Activated B cell treated with CpG ODN at 0.5 μM for 24 hours (primary cell): ENCODE measurements around the gene SCLY. TPM values are rescaled to one million over a fixed set of nuclear protein-coding genes. Genes with fewer than 3 reads are reported as not detected.

Source experiments
- ATAC-seq: fragments of 200-7000 bp; cut with Tn5 transposase; one replicate; pipeline ENCODE4 v1.10.0; 2021; ENCODE audit warnings: low read depth, mild to moderate bottlenecking, moderate library complexity
- CTCF ChIA-PET: fragments of 350-600 bp; sonication (Branson Sonifier 250); formaldehyde crosslinking; loops from one replicate; lab custom pipeline; 2021; ENCODE audit warnings: antibody characterized with exemption; lab: Charles Lee
- POLR2A ChIA-PET: fragments of 350-600 bp; sonication (Branson Sonifier 250); formaldehyde crosslinking; loops from one replicate; lab custom pipeline; 2021; ENCODE audit warnings: antibody characterized with exemption; lab: Charles Lee
- DNase-seq: peaks from one replicate; pipeline ENCODE4 v3.0.0; 2022
- H3K27ac Mint-ChIP-seq: one replicate; pipeline ENCODE4 v1.8.0; 2020; ENCODE audit warnings: mixed read lengths
- H3K27me3 Mint-ChIP-seq: one replicate; pipeline ENCODE4 v1.8.0; 2021; ENCODE audit warnings: mixed read lengths
- H3K36me3 Mint-ChIP-seq: one replicate; pipeline ENCODE4 v1.8.0; 2021; ENCODE audit warnings: low read depth, mixed read lengths
- H3K4me1 Mint-ChIP-seq: one replicate; pipeline ENCODE4 v1.8.0; 2021; ENCODE audit warnings: mixed read lengths
- H3K4me3 Mint-ChIP-seq: one replicate; pipeline ENCODE4 v1.8.0; 2020; ENCODE audit warnings: mild to moderate bottlenecking, mixed read lengths
- H3K9me3 Mint-ChIP-seq: one replicate; pipeline ENCODE4 v1.8.0; 2020; ENCODE audit warnings: mixed read lengths
- intact Hi-C: fragments of 100-400 bp; cut with micrococcal nuclease; formaldehyde crosslinking; loops from one replicate; pipeline ENCODE4 v1.15.1; 2024
- total RNA-seq: library from RNA; stranded (reverse); gene quantifications from 2 replicates; pipeline ENCODE4 v1.2.3, GENCODE V29; 2022
- TF ChIP-seq, protein P1 (sequence below): fragments of 200-600 bp; IDR thresholded peaks from one replicate; pipeline ENCODE4 v1.8.0; 2022; ENCODE audit warnings: antibody characterized with exemption, mild to moderate bottlenecking

SCLY gene
- total RNA-seq, 1 donor from 2014 or later: 26.9 TPM

DNA sequence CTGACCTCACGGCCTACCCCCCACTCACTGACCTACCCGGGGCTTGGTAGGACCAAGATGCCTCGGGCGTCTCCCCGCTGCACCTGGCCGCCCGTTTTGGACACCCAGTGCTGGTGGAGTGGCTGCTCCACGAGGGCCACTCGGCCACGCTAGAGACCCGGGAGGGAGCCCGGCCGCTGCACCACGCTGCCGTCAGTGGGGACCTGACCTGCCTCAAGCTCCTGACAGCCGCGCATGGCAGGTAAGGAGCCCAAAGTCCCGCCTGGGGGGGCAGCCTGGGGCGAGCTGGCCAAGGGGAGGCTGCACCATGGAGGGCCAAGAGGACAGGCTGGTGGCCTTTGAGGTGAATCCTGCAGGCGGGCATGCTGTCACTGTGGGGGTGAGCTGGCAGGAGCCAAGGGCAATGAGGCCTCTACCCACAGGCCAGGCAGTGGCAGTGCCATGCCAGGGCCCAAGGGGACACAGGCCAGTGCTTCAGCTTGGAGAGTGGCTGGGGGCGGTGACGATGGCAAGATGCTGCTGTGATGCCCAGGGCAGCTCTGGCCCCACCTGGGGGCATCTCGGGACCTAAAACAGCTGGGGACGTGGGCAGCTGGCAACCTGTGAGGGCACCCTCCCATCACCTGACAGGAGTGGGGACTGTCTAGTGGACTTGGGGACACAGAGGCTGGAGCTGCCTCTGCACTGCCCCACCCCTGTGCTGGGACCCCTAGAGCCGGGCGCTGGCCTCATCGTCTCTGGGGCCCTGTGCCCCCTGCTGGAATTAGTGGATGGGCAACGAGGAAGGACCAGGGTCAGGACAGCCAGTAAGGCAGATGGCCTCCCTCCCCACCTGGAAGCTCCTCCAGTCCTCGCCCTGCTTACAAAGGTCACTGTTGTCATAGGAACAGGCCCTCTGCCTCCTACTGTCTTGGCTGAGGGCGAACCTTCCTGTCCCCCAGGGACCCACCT, 41.4 kb downstream of the SCLY start:
- intact Hi-C loops: loop anchor here (10.0 kb wide), 1 partner anchor 133 kb away; no protein-coding TSS in a partner anchor
- TF ChIP-seq, protein P1, sequence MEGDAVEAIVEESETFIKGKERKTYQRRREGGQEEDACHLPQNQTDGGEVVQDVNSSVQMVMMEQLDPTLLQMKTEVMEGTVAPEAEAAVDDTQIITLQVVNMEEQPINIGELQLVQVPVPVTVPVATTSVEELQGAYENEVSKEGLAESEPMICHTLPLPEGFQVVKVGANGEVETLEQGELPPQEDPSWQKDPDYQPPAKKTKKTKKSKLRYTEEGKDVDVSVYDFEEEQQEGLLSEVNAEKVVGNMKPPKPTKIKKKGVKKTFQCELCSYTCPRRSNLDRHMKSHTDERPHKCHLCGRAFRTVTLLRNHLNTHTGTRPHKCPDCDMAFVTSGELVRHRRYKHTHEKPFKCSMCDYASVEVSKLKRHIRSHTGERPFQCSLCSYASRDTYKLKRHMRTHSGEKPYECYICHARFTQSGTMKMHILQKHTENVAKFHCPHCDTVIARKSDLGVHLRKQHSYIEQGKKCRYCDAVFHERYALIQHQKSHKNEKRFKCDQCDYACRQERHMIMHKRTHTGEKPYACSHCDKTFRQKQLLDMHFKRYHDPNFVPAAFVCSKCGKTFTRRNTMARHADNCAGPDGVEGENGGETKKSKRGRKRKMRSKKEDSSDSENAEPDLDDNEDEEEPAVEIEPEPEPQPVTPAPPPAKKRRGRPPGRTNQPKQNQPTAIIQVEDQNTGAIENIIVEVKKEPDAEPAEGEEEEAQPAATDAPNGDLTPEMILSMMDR: no peak
- DNase-seq (peak; percentile 9), ATAC-seq (no peak)
- Mint-ChIP-seq H3K4me3 (no peak overlapping the region), H3K27ac (no peak overlapping the region), H3K27me3 (no peaks in the 10 kb centered on the region), H3K4me1 (peaks cover 29% of the 10 kb centered on the region), H3K36me3 (no peaks in the 10 kb centered on the region), H3K9me3 (no peaks in the 10 kb centered on the region)
- POLR2A ChIA-PET: no interaction called here
- CTCF ChIA-PET: no interaction called here

DNA sequence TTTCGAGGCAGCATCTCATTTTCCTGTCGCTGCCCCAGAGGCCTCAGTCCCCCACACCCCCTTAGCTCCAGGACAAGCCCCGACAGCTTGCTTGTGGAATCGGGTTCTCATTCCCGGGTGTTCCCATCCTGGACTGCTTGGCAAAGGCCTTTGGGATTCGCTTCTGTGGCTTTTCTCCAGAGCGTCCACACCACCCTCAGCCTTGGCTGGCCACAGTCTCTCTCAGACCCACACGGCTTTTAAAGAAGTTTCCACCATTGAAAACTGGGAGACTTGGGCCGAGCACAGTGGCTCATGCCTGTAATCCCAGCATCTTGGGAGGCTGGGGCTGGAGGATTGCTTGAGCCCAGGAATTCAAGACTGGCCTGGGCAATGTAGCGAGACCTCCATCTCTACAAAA, 42.1 kb downstream of the SCLY start:
- CTCF ChIA-PET: no interaction called here
- ATAC-seq: no peak
- Mint-ChIP-seq H3K4me3 (no peak overlapping the region), H3K9me3 (no peaks in the 10 kb centered on the region), H3K36me3 (no peaks in the 10 kb centered on the region), H3K27me3 (no peaks in the 10 kb centered on the region), H3K4me1 (peaks cover 34% of the 10 kb centered on the region), H3K27ac (no peak overlapping the region)
- DNase-seq: peak; percentile 14
- intact Hi-C loops: loop anchor here (10.0 kb wide), 1 partner anchor 132 kb away; no protein-coding TSS in a partner anchor
- POLR2A ChIA-PET: no interaction called here
- TF ChIP-seq, protein P1: no peak

DNA sequence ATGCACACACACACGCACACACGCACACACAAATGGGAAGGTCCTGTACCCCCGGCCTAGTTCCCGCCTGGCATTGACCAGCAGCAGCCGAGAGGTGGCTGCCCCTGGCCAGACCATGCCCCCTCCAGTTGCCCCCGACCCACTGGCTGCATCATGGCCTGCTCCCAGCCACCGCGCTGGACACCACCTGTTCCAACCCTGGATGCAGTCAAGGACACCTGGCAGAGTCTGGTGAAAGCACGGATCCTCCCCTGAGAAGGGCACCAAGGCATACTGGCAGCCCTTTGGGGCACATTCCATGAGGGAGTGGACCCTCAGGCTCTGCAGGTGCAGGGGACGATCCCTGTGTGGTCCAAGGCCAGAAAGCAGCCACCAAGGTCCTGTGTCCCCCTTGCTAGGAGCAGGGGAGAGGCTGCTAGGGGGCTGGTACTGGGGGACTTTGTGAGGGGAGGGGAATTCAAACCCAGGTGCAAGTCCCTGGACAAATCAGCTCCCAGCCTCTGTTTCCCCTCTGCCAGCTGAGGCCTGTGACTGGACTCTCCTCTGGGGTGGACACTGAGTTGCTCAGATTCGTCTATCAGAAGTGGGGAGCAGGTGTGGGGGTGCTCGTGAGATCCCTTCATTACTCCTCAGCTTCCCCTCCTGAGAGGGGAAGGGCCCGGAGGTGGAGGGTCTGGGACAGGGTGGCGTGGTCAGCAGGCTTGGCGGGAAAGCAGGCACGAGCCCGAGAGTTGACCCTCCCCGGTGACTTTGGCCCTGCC, 42.8 kb downstream of the SCLY start:
- TF ChIP-seq, protein P1: no peak
- H3K27ac Mint-ChIP-seq: no peak overlapping the region
- H3K4me1 Mint-ChIP-seq: peaks cover 38% of the 10 kb centered on the region
- intact Hi-C loops: loop anchor here (10.0 kb wide), 1 partner anchor 131 kb away; no protein-coding TSS in a partner anchor
- H3K9me3 Mint-ChIP-seq: no peaks in the 10 kb centered on the region
- H3K36me3 Mint-ChIP-seq: no peaks in the 10 kb centered on the region
- ATAC-seq (no peak), DNase-seq (peak; percentile 7)
- H3K27me3 Mint-ChIP-seq: no peaks in the 10 kb centered on the region
- CTCF ChIA-PET: no interaction called here
- H3K4me3 Mint-ChIP-seq: no peak overlapping the region
- POLR2A ChIA-PET: no interaction called here

DNA sequence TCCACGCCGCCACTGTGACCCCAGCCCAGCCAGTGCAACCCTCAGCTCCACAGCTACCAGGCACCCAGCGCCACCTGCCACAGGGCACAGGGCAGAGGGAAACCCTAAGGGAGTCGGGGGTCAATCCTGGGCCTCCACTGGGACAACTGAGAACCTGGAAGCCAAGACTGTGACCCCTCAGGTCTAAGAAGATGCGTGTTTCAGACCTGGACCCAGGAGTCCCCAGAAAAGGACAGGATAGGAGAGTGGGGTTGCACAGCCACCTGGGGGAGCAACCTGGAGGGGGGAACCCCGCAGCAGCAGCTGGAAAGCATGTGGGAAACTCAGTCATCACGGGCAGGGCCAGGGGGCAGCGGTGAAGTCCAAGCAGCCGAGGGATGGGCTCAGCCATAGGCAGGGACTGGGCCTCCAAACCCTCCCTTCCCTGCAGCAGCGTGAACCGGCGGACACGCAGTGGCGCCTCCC, 43.5 kb downstream of the SCLY start:
- peaks cover 38% of the 10 kb centered on the region for H3K4me1 Mint-ChIP-seq
- no peaks in the 10 kb centered on the region for H3K27me3 Mint-ChIP-seq
- POLR2A ChIA-PET: no interaction called here
- ATAC-seq (no peak), DNase-seq (no peak)
- TF ChIP-seq, protein P1: no peak
- intact Hi-C loops: loop anchor here (10.0 kb wide), 1 partner anchor 131 kb away; no protein-coding TSS in a partner anchor
- CTCF ChIA-PET: no interaction called here
- H3K27ac Mint-ChIP-seq: no peak overlapping the region
- no peak overlapping the region for H3K4me3 Mint-ChIP-seq
- H3K9me3 Mint-ChIP-seq: no peaks in the 10 kb centered on the region
- H3K36me3 Mint-ChIP-seq: no peaks in the 10 kb centered on the region
